CD4-positive, alpha-beta T cell (primary cell): ENCODE results near the gene TP53I13. TPM values are rescaled to one million over a fixed set of nuclear protein-coding genes. Genes with fewer than 3 reads are reported as not detected.

ENCODE experiments used
- ATAC-seq: fragments of 200-7000 bp; cut with Tn5 transposase; one replicate; pipeline ENCODE4 v1.10.0; 2022; ENCODE audit warnings: mild to moderate bottlenecking; ENCODE audit not compliant: poor library complexity
- CTCF ChIA-PET: fragments of 350-600 bp; sonication (Branson Sonifier 250); formaldehyde crosslinking; loops from one replicate; lab custom pipeline; 2021; ENCODE audit warnings: antibody characterized with exemption, inconsistent platforms; lab: Charles Lee
- POLR2A ChIA-PET: fragments of 350-600 bp; sonication (Branson Sonifier 250); formaldehyde crosslinking; loops from one replicate; lab custom pipeline; 2021; ENCODE audit warnings: antibody characterized with exemption, inconsistent platforms; lab: Charles Lee
- DNase-seq, 14 experiments: peaks; one replicate each; pipeline ENCODE4 v3.0.0-alpha.2; 2013 to 2020; ENCODE audit warnings: mixed read lengths in 2 of 14
- H3K27ac ChIP-seq, 2 donors: one replicate each; pipeline versions ENCODE4 v1.5.1 to v1.7.0; 2013; ENCODE audit warnings: low read length in 2 of 2, low read depth in 1 of 2, mild to moderate bottlenecking in 1 of 2
- H3K27me3 ChIP-seq, 2 experiments: 1 replicate in 1 of 2; 2 replicates in 1 of 2; pipeline versions ENCODE4 v1.6.1 to v1.7.0; 2013; ENCODE audit warnings: low read length in 2 of 2, control low read depth in 1 of 2, mild to moderate bottlenecking in 1 of 2, moderate library complexity in 1 of 2; ENCODE audit not compliant: insufficient read depth in 2 of 2, control insufficient read depth in 1 of 2
- H3K36me3 ChIP-seq: one replicate; pipeline ENCODE4 v1.6.1; 2013; ENCODE audit warnings: low read length, control low read depth; ENCODE audit not compliant: insufficient read depth
- H3K4me1 ChIP-seq: one replicate; pipeline ENCODE4 v1.6.1; 2013; ENCODE audit warnings: low read length, control low read depth; ENCODE audit not compliant: insufficient read depth
- H3K4me3 ChIP-seq: one replicate; pipeline ENCODE4 v1.5.1; 2013; ENCODE audit warnings: mild to moderate bottlenecking, low read length, moderate library complexity
- H3K9me3 ChIP-seq, 2 experiments: 1 replicate in 1 of 2; 2 replicates in 1 of 2; pipeline versions ENCODE4 v1.6.1 to v1.7.0; 2013; ENCODE audit warnings: low read length in 2 of 2, mild to moderate bottlenecking in 2 of 2, control low read depth in 1 of 2, moderate library complexity in 1 of 2; ENCODE audit not compliant: control insufficient read depth in 1 of 2, insufficient read depth in 1 of 2
- H3K27ac Mint-ChIP-seq: one replicate; pipeline ENCODE4 v1.8.0; 2020; ENCODE audit warnings: mixed read lengths
- H3K27me3 Mint-ChIP-seq: one replicate; pipeline ENCODE4 v1.8.0; 2021; ENCODE audit warnings: mixed read lengths
- H3K36me3 Mint-ChIP-seq: one replicate; pipeline ENCODE4 v1.8.0; 2021; ENCODE audit warnings: low read depth, mixed read lengths
- H3K4me1 Mint-ChIP-seq: one replicate; pipeline ENCODE4 v1.8.0; 2021; ENCODE audit warnings: low read depth, mixed read lengths
- H3K4me3 Mint-ChIP-seq: one replicate; pipeline ENCODE4 v1.8.0; 2020; ENCODE audit warnings: mild to moderate bottlenecking, mixed read lengths
- H3K9me3 Mint-ChIP-seq: one replicate; pipeline ENCODE4 v1.8.0; 2020; ENCODE audit warnings: mixed read lengths
- CTCF ChIP-seq: fragments of 200-600 bp; IDR thresholded peaks from one replicate; pipeline ENCODE4 v1.8.0; 2022; ENCODE audit warnings: antibody characterized with exemption, mild to moderate bottlenecking
- intact Hi-C, 2 experiments: fragments of 100-400 bp; cut with DNase I in 1 of 2; cut with micrococcal nuclease in 1 of 2; formaldehyde crosslinking; loops; one replicate each; pipeline versions ENCODE4 v1.15.1 to v1.9.0; 2023 to 2025; cut with DNase I, micrococcal nuclease
- total RNA-seq, 174 experiments: library from RNA in 2 of 174; stranded (reverse) in 2 of 174; gene quantifications; one replicate each; pipeline ENCODE4 v1.2.3 and lab custom pipeline; 2021 to 2026

TP53I13 gene
- total RNA-seq, 2 experiments from 2014 or later = 45.8 to 47.7 TPM

- Mint-ChIP-seq H3K27ac (no peak overlapping the region), H3K9me3 (no peaks in the 10 kb centered on the region), H3K36me3 (no peaks in the 10 kb centered on the region), H3K4me1 (peaks cover 40% of the 10 kb centered on the region), H3K27me3 (no peaks in the 10 kb centered on the region), H3K4me3 (peak overlapping the region; percentile 11)
- peak; percentile 87 to 98 (median 93) for DNase-seq
- POLR2A ChIA-PET = interaction anchor here (0.6 to 2.0 kb wide), 7 partner anchors 12 to 46 kb away, joined by 3 to 9 read pairs (median 4); partner anchors contain the start of genes ABHD15, ANKRD13B, GIT1 and TP53I13
- intact Hi-C loops = loop anchor here (1.0 to 10.0 kb wide), 4 partner anchors 33 to 321 kb away; partner anchors contain the start of genes ABHD15 (in 2 of the 2), TP53I13 (in 2 of the 2) and SSH2 (in 1 of the 2)
- peak; percentile 33 for ATAC-seq
- peak; percentile 87 for TF ChIP-seq CTCF
- Histone ChIP-seq H3K4me1 (peaks cover 57% of the 10 kb centered on the region), H3K36me3 (no peaks in the 10 kb centered on the region), H3K27me3 (no peaks in the 10 kb centered on the region), H3K27ac (no peak overlapping the region), H3K4me3 (peak overlapping the region; percentile 31), H3K9me3 (no peaks in the 10 kb centered on the region)
- CTCF ChIA-PET = interaction anchor here (0.5 to 6.5 kb wide), 16 partner anchors 11 to 168 kb away, joined by 3 to 96 read pairs (median 4); partner anchors contain the start of genes ABHD15, ANKRD13B and CORO6
These were observed 44.9 kb downstream of the TP53I13 start for GRCh38 chr17:29613352-29613837.

DNA sequence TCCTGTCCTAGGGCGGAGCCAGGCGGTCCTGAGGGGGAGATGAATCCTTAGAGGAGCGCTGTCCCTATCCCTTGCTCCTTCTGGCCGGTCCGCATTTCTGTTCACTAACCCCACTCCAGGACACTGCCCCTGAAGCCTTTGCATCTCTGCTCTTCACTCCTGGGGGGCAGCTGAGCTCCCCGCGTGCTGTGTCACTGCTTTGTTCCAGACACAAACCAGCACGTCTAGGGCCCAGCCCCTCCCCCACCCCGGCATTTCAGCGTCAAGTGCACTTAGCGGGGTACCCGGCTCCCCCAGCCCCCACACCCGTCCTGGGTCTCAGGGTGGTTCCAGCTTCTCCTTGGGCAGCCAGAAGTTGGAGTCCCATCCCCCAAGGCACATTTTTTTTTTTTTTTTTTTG is 45.4 kb downstream of the TP53I13 start:
- Mint-ChIP-seq H3K4me1 (peaks cover 40% of the 10 kb centered on the region), H3K36me3 (no peaks in the 10 kb centered on the region), H3K4me3 (peak overlapping the region; percentile 58), H3K27ac (no peak overlapping the region), H3K27me3 (no peaks in the 10 kb centered on the region), H3K9me3 (no peaks in the 10 kb centered on the region)
- CTCF ChIA-PET = interaction anchor here (0.5 to 6.5 kb wide), 11 partner anchors 10 to 167 kb away, joined by 3 to 96 read pairs (median 5); partner anchors contain the start of genes ANKRD13B and CORO6
- peak in 2 of 14 experiments; percentile 21 to 54 for DNase-seq
- TF ChIP-seq CTCF = no peak
- Histone ChIP-seq H3K27ac (no peak overlapping the region), H3K27me3 (no peaks in the 10 kb centered on the region), H3K4me1 (peaks cover 62% of the 10 kb centered on the region), H3K36me3 (no peaks in the 10 kb centered on the region), H3K4me3 (peak overlapping the region; percentile 31), H3K9me3 (no peaks in the 10 kb centered on the region)
- intact Hi-C loops = loop anchor here (1.0 to 10.0 kb wide), 4 partner anchors 34 to 321 kb away; partner anchors contain the start of genes ABHD15 (in 2 of the 2), TP53I13 (in 2 of the 2) and SSH2 (in 1 of the 2)
- no peak for ATAC-seq
- POLR2A ChIA-PET = interaction anchor here (0.6 to 2.0 kb wide), 6 partner anchors 12 to 46 kb away, joined by 3 to 9 read pairs (median 5); partner anchors contain the start of genes ABHD15, ANKRD13B, GIT1 and TP53I13

- H3K27me3 Mint-ChIP-seq = no peaks in the 10 kb centered on the region
- ChIA-PET POLR2A (interaction anchor here (0.6 to 4.3 kb wide), 14 partner anchors 10 to 1696 kb away, joined by 3 to 40 read pairs (median 6); partner anchors contain the start of genes ABHD15, ANKRD13B and TP53I13), CTCF (interaction anchor here (0.5 to 6.5 kb wide), 7 partner anchors 10 to 165 kb away, joined by 3 to 96 read pairs (median 7); partner anchors contain the start of genes ANKRD13B and CORO6)
- Histone ChIP-seq H3K27ac (no peak overlapping the region), H3K27me3 (no peaks in the 10 kb centered on the region), H3K4me1 (peaks cover 62% of the 10 kb centered on the region), H3K4me3 (peak overlapping the region; percentile 68), H3K9me3 (no peaks in the 10 kb centered on the region), H3K36me3 (no peaks in the 10 kb centered on the region)
- H3K9me3 Mint-ChIP-seq = no peaks in the 10 kb centered on the region
- TF ChIP-seq CTCF = no peak
- peaks cover 40% of the 10 kb centered on the region for H3K4me1 Mint-ChIP-seq
- peak in 1 of 14 experiments; percentile 44 for DNase-seq
- no peak for ATAC-seq
- H3K4me3 Mint-ChIP-seq = peak overlapping the region; percentile 91
- no peaks in the 10 kb centered on the region for H3K36me3 Mint-ChIP-seq
- intact Hi-C loops = loop anchor here (1.0 to 10.0 kb wide), 5 partner anchors 25 to 320 kb away; partner anchors contain the start of genes ABHD15 (in 2 of the 2), TP53I13 (in 2 of the 2), GIT1 (in 1 of the 2) and SSH2 (in 1 of the 2)
- H3K27ac Mint-ChIP-seq = peak overlapping the region; percentile 79
These were observed 46.0 kb downstream of the TP53I13 start for GRCh38 chr17:29614349-29615047.
